HG02884 (cell line): Measurements from ENCODE around the gene VPS13D.
A peak's percentile ranks its signal among the peaks of the same experiment; 100 is the strongest.

Source experiments
- ATAC-seq: cut with Tn5 transposase; IDR thresholded peaks from one replicate; pipeline ENCODE4 v1.9.1; 2021; ENCODE audit warnings: mild to moderate bottlenecking, moderate library complexity; ENCODE audit not compliant: unreplicated experiment

The VPS13D gene

DNA sequence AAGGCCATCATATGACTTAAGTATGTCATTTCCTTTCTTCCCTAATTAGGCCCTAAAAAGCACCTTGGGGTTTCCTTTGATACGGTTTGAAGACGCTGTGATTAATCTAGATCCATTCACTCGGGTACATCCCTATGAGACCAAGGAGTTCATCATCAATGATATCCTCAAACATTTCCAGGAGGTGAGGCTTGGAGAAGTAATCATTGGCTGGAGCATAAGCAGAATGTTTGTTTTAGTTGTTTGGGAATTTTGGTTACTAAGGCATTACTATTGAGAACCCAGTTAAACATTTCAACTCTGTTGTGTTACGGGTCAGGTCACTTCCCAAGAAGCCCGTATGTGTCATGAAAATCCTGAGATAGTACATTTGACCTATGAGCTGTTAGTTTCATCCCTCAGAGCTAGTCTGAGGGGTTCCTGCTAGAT, 185.2 kb downstream of the VPS13D start:
- no peak for ATAC-seq

DNA sequence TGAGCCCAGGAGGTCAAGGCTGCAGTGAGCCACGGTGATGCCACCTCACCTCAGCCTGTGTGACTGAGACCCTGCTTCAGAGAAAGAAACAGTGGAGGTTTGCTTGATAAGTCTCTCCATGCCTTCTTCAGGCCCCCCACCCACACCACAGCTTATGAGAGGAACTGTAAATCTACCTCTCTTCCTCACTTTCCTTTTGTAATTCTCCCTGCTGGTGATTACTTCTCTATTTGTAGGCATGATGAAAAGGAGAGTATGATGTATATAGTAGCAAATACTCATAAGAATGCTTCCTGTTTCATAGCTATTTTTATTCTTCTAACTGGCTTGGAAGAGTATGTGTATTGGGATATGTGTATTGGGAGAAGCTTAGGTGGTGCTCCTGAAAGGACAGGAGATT, 186.3 kb downstream of the VPS13D start:
- no peak for ATAC-seq

DNA sequence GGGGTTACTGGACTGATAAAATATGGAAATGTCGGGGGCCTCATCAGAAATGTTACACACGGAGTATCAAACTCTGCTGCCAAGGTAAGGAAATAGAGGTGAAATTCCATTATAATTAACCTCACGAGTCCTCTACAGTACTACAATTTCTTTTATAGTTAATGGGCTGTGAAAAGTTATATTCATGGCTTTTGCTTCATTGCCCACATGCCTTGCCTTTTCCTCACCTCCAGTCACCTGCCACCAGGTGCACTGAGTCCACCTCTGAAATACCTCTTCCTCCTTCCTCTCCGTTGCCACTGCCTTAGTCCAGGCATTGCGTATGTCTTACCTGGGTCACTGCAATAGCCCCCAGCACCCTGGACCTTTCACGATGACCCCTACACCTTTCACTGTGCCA, 186.9 kb downstream of the VPS13D start:
- no peak for ATAC-seq

DNA sequence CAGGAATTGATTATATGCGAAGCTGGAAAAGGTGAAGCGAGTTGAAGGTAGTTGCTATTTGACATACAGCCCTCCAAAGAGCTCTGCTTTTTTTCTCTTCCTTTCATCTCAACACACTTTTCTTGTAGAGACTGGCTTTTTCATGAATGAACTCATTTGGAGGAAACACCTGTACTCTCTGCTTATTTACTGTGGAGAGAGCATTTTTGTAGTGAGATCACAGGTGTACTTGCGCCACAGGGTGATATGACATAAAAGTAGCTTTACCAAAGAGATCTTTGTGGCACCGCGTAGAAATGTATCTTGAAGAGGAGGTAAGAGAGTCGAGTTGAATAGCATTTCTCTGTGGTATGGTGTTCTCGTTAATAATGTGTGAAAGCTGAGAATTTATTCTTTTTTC, 187.6 kb downstream of the VPS13D start:
- no peak for ATAC-seq

DNA sequence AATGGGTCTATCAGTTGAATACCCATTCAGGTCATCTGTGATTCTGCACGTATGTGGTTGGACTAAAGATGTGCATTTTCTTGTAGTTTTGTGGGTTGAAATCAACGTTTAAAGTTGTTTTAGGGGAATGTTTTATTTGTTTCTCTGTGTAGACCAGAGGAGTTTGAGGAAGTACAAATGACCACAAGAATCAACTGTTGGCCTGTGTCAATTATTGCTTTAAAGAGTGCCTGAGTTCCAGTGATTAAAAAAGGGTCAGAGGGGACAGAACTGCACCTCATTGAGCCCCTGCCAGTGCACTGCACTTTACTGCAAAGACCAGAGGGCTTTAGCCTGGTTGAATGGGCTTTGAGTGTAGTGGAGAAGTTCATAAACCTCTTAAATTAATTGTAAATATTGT, 190.3 kb downstream of the VPS13D start:
- ATAC-seq = no peak

DNA sequence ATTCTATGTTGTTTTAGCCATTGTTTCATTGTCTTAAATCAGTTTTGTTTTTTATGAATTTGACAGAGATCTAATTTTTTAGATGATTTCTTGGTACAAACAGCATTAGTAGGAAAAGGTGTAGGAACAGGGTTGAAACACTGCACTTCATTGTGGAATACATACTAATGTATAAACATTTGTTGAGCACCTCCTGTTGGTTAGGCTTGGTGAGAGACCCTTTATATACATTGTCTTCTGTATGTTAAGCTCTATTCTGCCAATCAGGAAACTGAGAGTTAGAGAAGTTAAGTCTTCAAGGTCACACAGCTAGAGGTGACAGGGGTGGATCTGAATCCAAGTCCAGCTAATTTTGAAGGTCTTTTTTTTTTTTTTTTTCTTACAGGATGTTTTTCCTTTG, 192.7 kb downstream of the VPS13D start:
- no peak for ATAC-seq

DNA sequence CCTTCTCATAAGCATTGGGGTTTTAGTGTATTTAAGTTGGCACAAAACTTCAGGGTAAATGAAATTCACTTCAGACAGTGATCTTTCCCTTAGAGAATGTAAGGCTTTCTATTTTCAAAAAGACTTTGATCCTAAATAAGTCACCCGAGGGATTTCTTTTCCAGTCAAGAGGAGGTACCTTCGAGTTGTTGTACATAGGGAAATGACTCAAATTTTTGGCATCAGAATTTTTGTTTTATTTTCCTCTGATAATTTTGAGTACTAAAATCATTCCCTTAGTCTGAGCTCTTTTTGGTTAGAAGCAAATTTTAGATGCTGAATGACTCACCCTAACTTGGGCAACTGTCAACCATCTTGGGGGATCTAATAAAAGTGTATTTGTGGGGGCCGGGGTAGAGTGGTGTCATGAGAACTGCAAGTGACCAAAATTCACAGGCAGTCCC, 194.3 kb downstream of the VPS13D start:
- ATAC-seq = no peak

DNA sequence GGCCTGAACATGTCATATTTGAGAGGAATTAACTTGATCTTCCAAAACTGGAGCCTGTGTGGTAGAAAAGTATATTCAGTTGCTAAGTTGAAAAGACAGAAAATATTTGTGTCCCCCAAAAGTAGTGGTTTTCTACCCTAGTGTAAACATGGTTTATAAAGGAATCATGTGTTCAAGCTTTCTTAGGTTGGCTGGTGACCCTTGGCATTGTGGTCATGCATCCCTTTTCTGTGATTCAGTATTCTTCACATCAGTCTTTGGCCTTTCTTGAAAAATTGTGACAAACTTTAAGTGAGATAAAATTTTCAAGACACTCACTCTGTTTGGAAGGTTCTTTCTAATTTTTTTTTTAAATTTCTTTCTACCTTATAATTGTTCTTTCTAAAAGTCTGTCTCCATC, 195.0 kb downstream of the VPS13D start:
- ATAC-seq = no peak

DNA sequence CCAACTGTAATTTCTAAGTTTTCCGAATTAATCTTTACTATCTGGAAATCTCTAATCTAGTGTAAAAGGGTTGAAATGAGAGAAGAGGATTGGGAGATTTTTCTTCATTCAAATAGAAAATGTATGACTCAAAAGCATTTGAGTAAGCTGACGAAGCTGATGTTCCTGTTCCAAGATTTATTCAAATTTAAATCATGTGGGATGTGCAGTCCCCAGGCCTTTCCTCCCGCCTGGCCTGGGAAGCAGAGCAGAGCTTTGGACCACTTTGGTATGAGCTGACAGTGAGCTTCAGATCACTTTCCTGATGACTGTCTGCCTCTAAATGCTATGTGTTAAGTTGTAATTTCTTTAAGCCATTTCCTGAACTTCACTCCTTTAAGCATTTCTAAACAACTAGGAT, 196.2 kb downstream of the VPS13D start:
- ATAC-seq = no peak

DNA sequence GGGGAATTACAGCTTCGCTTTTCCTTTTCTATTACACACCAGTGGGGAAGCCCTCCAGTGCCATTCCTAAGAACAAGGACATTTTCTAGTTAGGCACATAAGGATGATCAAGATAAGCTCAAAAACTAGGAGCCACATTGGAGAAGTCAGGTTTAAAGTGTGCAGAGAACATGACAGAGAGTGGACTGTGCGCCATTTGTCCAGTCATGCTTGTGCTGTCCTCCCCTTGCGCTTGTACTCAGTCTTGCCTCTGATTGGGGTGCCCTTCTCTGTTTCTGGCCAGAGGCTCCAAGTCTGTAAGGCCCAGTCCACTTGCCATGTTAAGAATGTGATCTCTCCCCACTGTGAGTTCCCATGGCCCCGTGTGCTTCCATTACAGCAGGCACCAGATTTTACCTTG, 198.5 kb downstream of the VPS13D start:
- no peak for ATAC-seq

DNA sequence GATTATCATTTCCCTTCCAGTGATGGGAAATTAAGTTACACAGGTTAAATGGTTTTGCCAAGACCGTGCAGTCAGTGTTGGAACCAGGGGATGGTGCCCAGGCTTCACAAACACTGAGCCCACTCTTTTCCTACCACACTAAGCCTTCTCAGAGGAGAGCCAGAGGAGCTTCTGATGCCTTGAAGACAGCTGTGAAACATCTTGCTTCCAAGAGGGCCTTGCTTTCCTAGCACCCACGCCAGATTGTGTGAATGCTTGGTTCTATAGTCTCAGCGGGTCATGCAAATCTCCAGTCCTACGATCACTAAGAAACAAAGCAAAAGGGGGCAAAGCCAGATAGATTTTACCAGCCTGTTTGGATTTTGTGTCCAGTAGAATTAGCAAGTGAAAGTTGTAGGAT, 200.7 kb downstream of the VPS13D start:
- ATAC-seq = no peak

DNA sequence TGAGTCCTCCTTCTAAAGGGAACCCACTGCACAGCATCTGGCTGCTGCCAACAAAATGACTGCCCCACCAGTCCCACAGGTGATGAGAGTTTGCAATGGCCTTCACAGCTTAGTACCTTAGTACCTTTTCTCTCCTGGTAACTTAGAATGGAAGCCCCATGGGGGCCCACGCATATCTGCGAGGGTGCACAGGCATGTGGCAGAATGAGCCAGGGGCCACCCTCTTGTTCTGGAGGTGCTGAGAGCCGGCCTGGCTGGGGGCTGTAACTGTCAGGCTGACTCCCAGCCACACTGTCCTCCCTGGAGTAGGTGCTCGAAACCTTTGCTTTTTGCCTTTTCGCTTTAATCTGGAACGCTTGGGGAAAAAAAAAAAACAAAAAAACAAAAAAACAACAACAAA, 203.1 kb downstream of the VPS13D start:
- no peak for ATAC-seq

DNA sequence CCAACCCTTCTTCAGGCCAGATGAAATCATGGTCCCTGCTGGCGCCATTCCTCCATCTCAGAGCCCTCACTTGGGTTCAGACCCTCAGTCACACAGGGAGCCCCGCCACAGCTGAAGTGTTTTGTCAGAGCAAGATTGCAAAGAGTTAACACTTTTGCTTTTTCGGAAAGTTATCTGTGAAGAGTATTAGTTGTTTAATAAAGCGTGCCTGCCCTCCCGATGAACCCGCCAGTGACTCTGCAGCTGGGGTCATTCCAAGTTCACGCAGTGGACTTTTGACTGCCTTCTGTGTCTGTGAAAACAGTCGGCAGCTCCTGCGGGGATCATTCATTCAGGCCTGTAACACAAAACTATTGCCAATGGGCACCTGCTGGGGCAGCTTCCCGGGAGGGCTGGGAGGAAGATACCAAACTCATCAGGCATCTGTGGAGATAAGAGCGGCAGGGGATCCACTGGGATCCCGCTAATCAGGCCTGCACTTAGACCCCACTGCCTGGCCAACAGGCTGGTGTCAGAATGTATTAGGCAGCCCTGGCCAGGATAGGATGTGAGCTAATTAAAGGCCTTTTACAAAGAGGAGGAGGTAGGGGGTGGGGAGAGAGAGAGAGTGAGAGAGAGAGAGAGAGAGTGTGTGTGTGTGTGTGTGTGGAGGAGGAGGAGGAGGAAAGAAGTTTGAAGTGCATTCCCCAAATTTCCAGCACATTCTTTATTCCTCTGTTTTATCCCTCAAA, 203.7 kb downstream of the VPS13D start:
- no peak for ATAC-seq

DNA sequence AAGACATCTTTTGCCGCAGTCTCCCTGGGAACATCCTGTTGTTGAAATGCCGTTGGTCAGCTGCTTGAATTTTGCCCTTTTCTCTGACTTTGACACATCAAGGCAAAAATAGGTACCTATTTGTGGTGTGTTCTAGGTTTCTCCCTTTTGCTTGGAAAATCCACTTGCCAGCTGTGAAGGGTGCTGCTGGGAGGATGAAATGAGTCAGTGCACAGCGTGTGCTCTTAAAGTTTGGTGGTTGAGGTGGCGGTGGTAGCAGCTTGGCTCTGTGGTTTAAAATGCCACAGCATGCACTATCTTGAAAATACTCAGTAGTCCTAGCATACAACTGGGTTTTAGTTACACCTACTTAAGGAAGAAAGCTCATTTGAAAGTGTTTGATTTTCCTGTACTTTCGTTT, 204.3 kb downstream of the VPS13D start:
- no peak for ATAC-seq

DNA sequence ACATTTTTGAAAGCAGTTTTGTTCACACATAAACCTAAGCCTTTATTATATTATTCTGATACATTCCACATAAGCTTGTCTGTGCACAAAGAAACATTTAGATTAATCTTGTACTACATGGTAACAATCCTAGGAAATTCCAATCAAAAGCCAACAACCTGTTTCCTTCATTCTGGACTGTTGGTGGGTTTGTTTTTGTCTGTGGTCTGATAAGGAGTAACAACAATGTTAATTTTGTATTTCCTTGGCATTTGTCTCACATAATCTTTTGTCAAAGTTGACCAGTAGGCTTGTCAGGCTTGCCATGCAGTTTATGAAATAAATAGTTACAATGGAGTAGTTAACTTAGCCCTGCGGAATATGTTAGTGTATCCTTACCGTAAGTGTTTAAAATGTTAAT, 204.9 kb downstream of the VPS13D start:
- ATAC-seq = no peak

DNA sequence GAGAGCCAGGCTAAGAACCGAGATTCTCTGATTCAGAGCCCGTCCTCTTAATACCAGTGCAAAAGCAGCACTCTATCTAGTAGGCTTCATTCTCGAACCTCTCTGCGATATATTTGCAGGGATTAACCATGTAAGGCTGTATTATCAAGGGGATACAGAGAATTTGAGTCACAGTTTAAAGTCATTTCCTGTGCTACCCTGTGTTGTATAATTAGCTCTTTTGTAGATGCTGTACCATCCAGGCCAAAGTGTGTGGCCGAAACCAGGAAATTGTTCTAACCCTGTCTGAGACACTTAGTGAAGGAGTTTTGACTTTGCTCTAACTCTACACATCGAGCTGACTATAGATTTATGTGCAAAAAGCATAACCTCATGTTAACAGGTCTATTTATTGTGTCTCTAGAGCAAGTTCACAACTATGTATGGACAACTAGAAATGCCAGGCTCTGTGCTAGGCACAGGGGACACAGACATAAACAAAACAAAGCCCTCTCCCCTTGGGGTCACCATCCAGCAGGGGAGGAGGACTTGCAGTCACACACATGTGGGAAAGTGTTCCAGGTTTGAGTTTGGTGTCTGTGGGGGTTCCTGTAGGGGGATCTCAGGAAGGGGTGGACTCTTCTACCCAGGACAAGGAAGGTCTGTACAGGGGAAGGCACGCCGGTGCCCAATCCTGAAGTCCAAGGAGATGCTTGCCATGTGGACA, 206.0 kb downstream of the VPS13D start:
- peak; percentile 62 for ATAC-seq

DNA sequence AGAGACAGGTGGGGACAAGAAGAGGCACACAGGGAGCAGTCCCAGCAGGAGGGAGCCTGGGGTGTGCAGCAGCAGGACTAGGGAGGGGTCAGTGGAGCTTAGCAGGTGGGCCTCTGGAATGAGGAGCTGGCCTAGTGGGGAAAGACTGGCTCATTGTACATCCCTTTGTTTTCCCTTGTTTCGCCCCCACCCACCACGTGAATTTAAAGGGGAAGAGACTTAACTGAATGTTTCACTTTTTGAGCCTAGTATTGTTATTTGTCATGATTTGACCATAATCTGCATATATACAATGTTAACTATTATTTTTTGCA, 206.5 kb downstream of the VPS13D start:
- ATAC-seq = no peak

DNA sequence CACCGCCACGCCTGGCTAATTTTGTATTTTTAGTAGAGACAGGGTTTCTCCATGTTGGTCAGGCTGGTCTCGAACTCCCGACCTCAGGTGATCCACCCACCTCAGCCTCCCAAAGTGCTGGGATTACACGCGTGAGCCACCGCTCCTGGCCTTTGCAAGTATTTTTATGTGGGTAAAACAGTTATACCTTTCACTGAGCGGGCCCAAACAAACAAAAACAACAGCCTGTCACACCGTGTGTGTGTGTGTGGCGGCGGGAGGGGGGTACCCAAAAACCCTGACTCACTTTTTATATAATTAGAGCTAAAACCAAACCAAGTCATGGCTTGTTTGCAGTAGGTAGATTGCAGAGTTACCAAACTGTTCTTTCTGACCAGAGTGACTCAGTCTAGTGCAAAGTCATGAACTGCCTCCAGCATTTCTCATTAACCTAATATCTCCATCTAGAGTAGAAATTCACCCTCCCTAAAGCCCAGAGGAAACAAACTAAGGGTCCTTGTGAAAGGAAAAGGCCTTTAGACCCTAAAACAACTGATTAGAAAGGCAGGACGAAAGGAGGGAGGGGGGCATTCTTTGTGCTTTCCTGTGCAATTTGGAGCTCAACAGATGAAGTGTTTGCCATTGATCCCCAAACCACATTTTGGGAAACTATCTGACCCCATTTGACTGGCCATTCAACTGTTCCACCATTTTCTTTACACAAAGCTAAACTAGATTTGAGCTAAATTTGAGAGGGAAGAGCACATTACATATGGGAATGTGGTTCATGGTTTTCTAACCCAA, 207.2 kb downstream of the VPS13D start:
- no peak for ATAC-seq

DNA sequence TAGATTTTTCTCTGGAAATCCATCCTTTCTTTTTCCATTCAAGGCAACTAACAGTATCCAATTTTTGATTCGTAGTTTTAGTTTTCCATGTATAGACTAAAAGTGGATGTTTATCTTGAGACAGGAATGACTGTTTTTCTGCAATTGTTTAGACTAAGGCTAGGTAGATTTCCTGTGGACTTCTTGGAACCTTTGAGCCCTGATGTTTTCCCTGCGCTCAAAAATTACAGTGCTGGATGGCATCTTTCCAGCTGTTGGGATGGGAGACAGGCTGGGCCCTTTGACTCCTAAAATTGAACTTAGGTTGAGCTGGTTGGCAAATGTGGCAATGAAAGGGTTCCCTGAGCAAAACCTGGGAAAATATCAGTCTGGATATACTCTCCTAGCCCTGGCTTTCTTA, 207.8 kb downstream of the VPS13D start:
- ATAC-seq = no peak

DNA sequence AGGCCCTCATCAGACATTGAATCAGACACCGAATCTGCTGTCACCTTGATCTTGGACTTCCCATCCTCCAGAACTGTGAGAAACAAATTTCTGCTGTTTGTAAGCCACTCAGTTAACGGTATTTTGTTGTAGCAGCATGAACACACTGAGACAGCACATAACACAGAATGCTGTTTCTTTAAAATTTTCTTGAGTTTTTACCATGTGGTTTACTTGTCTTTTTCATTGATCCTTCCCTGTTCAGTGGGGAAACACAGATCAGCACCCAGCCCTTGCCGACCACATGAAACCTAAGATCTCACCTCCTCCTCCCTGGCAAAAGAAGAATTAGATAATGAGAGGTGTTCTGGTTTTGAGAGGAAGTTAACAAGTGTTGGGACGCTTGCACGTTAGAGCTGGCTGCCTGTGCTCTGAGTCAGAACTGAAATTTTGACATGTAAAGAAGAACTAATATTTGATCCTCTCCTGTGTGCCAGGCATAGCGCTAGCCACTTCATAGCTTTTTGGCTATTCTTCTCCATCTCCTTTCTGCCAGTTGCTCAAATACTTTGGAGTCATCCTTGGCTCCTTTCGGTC, 208.6 kb downstream of the VPS13D start:
- ATAC-seq = peak; percentile 50

DNA sequence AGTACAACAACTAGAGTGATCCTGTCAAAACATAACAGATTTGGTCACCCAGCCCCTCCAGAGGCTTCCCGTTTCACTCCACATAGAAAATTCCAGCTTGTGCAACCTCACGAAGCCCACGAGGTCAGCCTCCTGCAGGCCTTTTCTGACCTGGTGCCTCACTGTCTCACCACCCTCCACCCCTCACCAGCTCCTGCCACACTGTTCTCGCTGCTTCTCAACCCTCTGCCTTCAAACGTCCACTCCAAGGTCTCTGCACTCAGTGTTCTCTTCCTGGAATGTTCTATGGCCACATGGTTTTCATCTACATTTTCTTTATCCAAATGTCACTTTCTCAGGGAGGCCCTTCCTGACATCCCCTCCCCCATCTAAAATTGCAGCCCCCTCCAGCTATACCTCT, 209.2 kb downstream of the VPS13D start:
- ATAC-seq = no peak
